Upper lobe of left lung (tissue), 4 donors: ENCODE measurements around the gene FGF14.

Experiments
- POLR2AphosphoS5 ChIP-seq, 2 donors: sonication (generic); formaldehyde crosslinking; IDR thresholded peaks; one replicate each; pipeline ENCODE4 v1.5.1; 2017; ENCODE audit warnings: antibody characterized with exemption in 2 of 2
- TF ChIP-seq, protein P1 (sequence below), 6 experiments: fragments of 450-650 bp in 4 of 6; fragments of 200-600 bp in 2 of 6; sonication (generic) in 2 of 6; IDR thresholded peaks; one replicate each; pipeline ENCODE4 v1.5.1; 2016 to 2019; ENCODE audit warnings: antibody characterized with exemption in 6 of 6

GRCh38 chr13:101817898-101818297, 584.0 kb downstream of the FGF14 start:
- TF ChIP-seq, protein P1, sequence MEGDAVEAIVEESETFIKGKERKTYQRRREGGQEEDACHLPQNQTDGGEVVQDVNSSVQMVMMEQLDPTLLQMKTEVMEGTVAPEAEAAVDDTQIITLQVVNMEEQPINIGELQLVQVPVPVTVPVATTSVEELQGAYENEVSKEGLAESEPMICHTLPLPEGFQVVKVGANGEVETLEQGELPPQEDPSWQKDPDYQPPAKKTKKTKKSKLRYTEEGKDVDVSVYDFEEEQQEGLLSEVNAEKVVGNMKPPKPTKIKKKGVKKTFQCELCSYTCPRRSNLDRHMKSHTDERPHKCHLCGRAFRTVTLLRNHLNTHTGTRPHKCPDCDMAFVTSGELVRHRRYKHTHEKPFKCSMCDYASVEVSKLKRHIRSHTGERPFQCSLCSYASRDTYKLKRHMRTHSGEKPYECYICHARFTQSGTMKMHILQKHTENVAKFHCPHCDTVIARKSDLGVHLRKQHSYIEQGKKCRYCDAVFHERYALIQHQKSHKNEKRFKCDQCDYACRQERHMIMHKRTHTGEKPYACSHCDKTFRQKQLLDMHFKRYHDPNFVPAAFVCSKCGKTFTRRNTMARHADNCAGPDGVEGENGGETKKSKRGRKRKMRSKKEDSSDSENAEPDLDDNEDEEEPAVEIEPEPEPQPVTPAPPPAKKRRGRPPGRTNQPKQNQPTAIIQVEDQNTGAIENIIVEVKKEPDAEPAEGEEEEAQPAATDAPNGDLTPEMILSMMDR (IDR thresholded peaks at IDR 0.05) = no peak
- TF ChIP-seq POLR2AphosphoS5 (IDR thresholded peaks at IDR 0.05) = no peak
